NCI-H2107 treated with DMSO at 0.1 percent for 48 hours (cell line): ENCODE results near the gene RAB41.
"Not testable (repeated sequence)": the region's sequence is repeated elsewhere in the genome, so short reads cannot be mapped to it uniquely, and the experiment has no call there.

Experiments
- DNase-seq: peaks from one replicate; lab custom pipeline; 2025; ENCODE audit not compliant: unreplicated experiment; lab: John Stamatoyannopoulos, UW

Gene RAB41

DNA sequence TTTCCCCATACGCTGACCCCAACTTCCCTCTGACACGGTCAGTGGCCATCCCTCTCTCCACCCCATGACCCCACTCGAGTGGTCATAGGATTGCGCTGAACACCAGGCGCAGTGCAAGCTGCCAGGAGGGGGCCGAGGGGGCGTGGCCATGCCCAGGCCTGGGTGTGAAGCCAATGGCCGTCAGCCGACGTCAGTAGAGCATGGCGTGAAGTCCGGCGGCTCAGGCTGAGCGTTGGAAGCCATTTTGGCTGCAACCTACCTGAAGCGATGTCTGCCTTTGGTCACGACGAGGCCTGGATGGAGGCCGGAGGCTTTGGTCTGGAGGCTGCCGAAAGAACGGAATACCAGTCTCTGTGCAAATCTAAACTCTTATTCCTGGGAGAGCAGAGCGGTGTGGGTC is at the start of gene RAB41:
Gene RAB41, plus strand, starts transcription at position 222 of the 400 bp plus-strand sequence. Its CDS starts 46 bp downstream, at position 268.
- DNase-seq, result no peak

- DNase-seq, result no peak
Measured at GRCh38 chrX:70234355-70234754, 47.6 kb upstream of the RAB41 start, which contains the start of gene AWAT1. AWAT1 (plus strand) TSS chrX:70234655; CDS start chrX:70234696, 41 bp downstream.

- no peak for DNase-seq
Measured at GRCh38 chrX:70240751-70241150, 41.2 kb upstream of the RAB41 start.

DNA sequence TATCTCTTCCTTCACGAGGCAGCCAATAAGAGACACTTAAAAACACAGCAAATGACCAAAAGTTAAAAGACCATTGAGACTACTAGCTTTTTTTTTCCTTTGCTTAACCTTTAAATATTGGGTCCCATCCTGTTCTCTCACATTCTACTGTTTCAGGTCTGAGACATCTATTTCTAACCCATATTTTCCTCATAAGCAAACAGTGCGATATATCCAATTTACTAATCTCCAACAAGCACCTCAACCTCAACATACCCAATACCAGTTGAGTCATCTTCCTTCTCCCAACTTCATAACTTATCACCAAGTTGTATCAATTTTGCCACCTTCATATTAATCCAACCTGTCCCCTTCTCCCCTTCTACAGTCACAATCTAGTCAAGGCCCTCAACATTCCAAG is 40.5 kb upstream of the RAB41 start:
- DNase-seq, result no peak

GRCh38 chrX:70243601-70244000 is 38.4 kb upstream of the RAB41 start:
- not testable (repeated sequence) for DNase-seq

DNA sequence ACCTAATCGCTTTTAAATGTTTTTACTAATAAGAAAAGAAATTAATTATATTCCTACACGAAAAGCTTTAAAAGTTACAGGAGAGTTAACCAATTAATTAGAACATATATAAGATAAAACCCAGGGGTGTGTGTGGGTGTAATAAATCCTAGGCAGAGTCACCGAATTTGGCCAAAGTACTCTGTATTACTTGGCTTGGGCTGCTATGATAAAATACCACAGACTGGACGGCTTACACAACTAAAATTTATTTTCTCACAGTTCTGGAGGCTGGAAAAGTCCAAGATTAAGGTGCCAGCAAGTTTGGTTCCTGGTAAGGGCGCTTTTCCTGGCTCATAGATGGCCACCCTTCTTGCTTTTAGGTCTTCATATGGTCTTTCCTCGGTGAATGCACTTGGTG is 37.1 kb upstream of the RAB41 start:
- DNase-seq, result no peak

GRCh38 chrX:70247252-70247651 is 34.7 kb upstream of the RAB41 start:
- DNase-seq, result no peak

GRCh38 chrX:70252491-70252890 is 29.5 kb upstream of the RAB41 start:
- no peak for DNase-seq

GRCh38 chrX:70253377-70254062 is 28.5 kb upstream of the RAB41 start:
- no peak for DNase-seq

DNA sequence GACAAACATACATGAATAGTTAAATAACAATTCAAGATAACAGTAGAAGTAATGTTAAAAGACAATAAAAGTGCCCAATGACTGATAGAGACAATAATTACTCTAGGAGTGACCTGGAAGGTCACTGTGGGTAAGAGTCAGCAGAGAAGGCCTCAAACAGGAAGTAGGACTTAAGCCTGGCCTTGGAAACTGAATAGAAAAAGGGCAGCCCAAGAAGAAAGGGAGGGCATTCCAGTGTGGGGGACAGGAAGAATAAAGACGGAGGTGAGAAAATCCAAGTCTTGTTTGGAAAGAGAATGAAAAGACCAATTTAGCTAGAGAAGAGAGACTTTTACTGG is 27.9 kb upstream of the RAB41 start:
- no peak for DNase-seq

GRCh38 chrX:70254909-70255308 is 27.1 kb upstream of the RAB41 start:
- DNase-seq, result no peak

- DNase-seq, result no peak
Measured at GRCh38 chrX:70255452-70255851, 26.5 kb upstream of the RAB41 start.

DNA sequence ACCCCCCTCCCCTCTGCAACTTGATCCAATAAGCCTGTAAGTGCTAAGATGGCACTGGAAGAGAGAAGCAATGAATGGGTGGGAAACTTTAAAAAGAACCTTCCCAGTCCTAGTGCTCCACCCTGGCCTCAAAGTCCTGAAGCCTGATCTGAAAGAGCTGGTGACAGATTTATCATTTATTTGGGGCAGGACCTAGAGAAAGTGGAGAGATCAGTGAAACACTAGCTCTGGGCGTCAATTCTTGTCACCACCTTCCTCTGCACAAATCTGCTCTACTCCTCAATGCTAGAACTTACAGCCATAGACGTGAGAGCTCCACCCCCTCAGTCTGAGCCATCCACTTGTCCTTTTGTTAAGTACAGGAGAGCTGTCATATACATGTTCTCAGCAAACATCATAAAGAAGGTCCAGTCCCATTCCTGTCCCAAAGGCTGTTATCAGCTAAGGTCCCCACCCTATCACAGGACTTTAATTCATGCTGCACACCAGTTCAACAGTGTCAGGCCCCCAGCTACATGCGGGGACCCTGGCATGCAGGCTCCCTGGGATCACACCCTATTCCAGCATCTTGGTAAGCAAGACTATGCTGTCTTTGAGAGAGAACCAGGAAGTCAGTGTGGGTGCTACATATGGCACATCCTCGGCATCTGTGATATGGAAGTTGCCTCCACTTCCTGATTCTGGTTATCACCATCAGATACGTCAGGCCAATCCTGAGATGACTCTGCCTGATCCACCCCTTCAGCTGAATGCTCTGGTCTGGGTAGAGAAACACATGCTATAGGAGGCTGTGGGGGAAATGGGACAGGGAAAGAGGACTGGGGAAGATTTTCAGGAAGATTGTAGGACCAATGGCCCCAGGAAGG is 24.3 kb upstream of the RAB41 start:
- no peak for DNase-seq

- no peak for DNase-seq
Measured at GRCh38 chrX:70260104-70260503, 21.9 kb upstream of the RAB41 start, which contains the start of gene P2RY4. P2RY4 (minus strand) TSS chrX:70260204; CDS start chrX:70259624, 580 bp downstream.

DNA sequence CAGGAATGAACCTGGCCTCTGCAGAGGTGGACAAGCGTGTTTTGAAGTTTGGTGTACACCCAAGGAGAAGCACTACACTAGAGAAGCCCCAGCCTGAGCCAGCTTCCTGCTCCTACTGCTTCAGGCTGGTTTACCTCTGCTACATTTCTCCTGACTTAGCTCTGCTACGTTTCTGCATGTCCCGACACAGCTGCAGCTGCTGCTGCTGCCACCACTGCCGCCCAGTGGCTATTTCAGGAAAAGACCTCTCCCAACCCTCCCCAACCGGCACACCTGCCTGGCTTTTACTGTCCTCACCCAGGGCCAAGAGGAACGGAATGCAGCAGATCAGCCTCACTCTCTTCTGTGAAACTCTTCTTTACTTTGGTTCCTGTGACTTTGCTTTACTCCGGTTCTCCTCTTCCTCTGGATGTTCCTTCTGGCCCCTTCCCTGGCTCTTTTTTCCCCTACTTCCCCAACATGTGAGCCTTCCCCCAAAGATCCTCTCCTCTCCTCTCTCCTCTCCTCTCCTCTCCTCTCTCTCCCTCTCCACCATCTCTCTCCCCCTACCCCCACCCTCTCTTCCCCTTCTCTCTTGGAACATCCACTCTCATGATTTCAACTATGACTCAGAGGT is 18.9 kb upstream of the RAB41 start:
- peak; percentile 7 for DNase-seq

- no peak for DNase-seq
Measured at GRCh38 chrX:70264784-70265183, 17.2 kb upstream of the RAB41 start.

DNA sequence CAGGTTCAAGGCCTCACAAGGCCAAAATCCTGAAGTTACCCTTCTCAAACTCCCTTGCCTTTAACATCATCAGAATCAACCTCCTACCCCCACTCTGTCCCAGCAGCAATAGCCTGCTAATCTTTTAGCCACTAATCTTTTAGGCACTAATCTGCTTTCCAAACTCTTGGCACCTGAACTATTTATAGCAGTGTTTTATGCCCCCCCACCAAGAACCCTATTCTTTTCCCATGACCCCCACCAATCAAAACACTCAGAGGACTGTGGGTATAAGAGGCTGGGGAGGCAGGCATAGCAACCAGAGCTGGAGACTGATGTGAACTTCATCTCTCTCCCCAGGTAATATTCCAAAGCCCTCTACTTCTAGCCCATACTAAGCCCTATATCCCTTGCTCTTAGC is 13.9 kb upstream of the RAB41 start, which contains the start of gene ARR3:
Gene ARR3, plus strand, starts transcription at position 301 of the 400 bp plus-strand sequence. CDS start 1,052 bp downstream, outside the sequence.
- DNase-seq, result no peak

DNA sequence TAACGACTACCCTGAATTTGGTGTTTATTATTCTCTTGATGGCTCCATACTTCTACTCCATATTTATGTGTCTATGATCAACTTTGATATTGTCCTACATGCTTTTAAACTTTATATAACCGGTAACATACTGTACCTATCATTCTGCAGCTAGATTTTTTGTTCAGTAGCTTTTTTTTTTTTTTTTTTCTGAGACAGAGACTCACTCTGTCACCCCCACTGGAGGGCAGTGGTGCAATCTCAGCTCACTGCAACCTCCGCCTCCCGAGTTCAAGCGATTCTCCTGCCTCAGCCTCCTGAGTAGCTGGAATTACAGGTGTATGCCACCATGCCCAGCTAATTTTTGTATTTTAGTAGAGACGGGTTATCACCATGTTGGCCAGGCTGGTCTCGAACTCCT is 7.9 kb upstream of the RAB41 start:
- not testable (repeated sequence) for DNase-seq

DNA sequence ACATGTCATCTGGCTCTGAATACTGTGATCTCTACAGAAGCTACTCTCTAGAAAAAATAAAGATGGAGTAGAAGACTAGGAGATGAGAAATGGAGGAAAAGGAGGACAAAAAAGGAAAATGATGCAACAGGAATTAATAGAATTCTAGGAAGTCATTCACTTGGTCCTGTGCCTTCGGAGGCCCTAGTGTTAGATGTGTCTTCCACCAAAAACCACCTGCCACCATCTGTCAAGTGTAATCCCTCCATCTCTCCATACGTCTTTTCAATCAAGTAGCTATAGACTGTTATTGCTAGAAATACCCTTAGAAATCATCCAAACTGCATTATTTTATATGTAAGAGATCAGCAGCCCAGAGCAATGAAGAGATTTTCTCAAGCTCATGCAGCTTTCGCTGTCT is 2.9 kb upstream of the RAB41 start:
- no peak for DNase-seq

DNA sequence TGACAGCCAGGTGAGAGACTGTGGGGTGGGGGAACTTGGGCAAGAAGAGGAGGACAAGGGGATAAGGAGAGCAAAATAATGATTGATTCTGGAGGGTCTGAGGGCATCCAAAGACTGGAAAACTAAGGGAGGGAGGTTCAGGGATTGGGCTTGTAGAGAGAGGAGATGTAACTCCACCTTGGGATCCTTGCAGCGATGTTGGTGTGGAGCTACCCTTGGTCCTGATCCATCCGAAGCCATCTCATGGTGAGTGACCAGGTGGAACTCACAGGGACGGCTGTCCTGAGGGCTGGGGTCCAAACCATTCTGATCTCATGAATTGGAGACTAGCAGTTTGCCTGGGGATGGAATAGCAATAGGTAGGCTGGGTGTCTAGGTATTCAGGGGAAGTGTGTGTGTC is 1.4 kb upstream of the RAB41 start:
- DNase-seq, result no peak

DNA sequence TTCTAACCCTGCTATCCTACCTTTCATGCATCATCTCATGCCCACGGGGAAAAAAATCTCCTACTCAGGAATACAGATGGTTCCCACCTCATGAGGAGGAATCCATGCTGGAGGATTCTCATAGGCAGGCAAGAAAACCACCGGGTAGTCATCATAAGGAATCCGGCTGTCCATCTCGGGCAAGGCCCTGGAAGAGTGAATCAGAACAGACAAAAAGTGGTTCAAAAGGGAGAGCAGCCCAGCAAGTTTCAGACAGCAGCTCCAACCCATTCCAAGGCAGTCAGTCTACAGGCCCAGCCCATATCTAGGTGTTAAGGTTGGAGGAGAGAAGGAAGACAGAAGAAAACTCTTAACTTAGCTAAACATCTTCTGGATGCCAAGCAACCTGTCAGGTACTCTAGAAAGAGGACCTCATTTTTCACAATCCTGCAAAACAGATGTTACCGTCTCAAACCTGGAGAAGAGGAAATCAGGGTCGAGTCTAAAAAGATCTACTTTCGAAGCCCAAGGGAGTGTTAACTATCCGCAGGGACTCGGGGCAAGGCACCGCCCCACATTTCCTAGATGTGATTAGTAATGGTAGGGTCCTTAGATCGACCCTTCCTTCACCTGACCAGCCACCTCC is 7.3 kb downstream of the RAB41 start:
- DNase-seq, result no peak
